ENCODE measurements around the gene NDUFS7.
A peak's percentile ranks its signal among the peaks of the same experiment; 100 is the strongest.

NDUFS7 gene

DNA sequence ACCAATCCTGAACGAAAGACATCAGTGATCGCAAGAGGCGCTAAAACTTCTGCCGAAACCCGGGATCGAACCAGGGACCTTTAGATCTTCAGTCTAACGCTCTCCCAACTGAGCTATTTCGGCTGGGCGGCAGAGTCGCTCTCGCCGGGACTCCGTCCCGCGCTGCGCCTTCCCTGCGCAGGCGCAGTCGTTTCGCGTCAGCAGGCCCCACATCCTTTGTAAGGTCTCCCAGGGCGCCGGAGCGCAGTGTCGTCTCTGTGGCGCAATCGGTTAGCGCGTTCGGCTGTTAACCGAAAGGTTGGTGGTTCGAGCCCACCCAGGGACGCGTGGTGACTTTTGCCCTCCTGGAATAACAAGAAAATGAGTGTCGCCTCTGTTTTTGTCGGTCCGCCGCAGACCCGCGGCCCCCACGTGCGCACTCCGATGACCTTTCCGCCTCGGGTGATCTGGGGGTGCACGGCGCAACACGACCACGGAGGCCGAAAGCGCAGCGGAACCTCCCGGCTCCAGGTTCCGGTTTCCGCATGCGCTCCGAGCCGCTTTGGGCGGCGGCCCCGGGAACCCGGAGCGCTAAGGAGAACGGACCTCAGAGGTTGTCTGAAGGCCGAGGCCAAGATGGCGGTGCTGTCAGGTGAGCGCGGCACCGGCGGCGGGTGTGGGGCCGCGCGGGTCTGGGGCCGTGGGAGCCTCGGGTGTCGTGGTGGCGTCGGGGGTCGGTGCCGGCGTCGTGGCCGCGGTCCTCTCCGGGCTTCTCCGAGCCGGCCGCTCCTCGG is at the start of gene NDUFS7:
TSS of gene NDUFS7 (plus strand) at position 596 of the 773 bp plus-strand sequence. CDS start at position 616, 20 bp downstream.
- DNase-seq (ENCODE audit: low read depth) = peak; percentile 80

DNA sequence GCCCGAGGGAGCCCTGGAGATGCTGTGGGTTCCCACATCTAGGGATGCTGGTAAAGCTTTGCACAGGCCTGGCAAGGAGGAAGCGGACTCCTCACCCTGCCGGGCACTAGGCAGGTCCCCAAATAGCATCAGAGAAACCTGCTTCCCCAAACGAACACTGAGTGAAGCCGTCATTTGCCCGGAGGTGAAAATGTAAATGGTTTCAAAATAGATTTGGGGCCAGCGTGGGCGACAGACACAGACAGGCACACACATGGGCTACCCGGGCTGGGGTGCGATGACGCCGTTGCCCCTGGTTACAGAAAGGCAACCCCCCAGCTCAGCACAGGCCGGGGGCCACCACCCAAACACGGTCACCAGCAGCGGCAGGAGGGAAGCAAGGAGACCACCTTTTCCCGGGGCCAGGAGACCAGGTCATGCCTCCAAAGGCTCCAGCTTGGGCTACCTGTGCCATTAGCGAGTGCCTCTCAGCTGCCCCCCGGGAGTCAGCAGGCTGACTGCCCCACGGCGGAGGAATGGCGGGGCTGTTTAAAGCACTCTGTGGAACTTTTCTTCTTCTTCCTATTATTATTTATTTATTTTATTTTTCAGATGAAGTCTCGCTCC is 47.5 kb upstream of the NDUFS7 start:
- DNase-seq (ENCODE audit: low read depth) = no peak

DNA sequence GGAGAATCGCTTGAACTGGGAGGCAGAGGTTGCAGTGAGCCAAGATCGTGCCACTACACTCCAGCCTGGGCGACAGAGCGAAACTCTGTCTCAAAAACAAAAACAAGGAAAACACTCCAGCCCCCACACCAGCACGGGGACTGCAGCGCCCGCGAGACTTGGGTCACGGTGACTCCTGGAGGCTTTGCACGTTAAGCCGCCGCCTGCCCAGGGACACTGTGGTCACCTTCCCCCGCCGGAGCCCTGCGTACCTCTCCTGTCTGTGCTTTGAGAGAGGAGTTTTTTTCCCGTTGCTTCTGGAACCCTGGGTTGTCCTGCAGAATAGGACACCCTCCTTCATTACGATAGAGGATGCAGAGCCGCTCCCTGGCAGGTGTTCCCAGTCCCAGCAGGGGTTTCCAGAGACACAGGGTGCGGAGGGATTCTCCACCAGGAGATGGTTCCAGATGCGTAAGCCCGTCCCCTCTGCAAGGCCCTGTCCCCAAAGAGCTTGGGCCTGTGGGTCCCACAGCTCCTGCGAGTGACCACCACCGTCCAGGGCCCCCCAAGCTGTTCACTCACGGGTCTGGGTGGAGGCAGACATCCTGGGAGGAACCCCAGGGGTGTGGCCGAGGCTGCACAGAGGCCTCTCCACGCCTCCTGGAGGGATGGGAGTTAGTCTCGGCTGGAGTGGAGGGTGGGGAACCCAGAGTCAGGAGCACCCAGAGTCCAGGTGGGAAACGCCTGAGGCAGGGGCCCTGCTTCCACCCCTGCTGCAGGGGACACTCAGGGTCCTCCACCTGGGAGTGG is 42.8 kb upstream of the NDUFS7 start:
- DNase-seq (ENCODE audit: low read depth) = no peak

DNA sequence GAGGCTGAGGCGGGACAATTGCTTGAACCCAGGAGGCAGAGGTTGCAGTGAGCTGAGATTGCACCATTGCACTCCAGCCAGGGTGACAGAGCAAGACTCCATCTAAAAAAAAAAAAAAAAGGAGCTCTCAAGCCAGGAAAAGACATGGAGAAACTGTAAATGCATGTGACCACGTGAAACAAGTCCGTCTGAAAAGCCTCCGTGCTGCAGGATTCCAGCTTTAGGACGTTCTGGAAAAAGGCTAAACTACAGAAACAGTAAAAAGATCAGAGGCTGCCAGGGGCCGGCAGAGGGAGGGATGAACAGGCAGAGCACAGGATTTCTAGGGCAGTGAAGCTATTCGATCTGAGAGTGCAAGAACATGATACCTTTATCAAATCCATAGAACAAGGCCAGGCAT is 40.7 kb upstream of the NDUFS7 start:
- DNase-seq (ENCODE audit: low read depth) = no peak

DNA sequence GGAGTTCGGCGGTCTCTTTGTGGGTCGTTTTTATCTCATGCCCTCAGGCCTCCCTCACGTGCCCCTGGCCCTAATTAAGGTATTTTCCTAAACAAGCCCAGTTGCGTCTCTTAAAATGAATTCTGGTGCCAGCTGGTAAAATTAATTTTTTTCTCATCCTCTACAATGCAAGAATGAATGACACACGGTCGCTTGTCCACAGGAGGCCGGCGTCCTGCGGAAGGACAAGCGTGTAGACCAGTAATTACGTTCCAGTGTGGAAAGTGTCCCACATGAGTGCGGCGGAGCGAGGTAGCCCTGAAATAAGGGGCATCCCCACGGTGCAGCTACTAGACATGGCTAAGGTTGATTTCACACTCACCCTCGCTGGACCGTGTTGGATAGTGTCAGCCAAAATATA is 34.5 kb upstream of the NDUFS7 start:
- DNase-seq (ENCODE audit: low read depth) = no peak

DNA sequence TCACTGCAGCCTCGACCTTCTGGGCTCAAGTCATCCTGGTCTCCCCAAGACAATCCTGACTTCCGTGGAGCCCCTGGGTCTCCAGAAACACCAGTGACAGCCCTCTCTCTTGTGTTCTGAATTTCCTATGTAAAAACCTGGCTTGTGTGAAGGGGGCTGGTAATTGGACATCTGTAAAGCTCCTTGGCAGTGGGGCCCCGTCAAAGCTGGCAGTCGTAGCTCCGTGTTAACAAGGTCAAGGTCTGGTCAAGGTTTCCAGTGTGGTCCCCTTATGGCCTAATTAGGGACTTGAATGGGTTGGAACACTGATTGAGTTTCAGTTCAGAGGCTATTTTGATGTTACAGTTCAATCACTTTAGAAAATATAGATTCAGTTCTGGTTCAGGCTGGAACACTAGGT is 32.8 kb upstream of the NDUFS7 start:
- no peak for DNase-seq (ENCODE audit: low read depth)

DNA sequence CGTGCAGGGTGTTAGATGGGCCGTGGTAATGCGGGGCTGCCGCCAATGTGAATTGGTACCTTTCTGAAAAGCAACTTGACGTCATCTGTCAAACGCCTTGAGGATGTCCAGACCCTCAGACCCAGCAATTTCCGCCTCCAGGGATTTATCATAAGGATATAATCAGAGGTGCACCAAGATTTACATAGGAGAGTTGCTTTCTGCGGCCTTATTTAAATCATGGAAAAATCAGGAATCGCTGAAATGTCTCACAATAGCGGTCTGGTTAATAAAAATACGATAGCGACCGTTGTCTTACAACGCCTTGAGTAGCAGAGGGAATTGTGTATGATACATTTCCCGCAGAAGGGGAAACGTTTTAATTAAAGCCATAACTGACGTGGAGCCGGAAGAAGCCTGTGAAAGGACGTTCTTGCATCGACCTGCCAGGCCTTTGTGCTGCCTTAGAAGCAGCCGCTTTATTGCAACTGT is 32.3 kb upstream of the NDUFS7 start:
- no peak for DNase-seq (ENCODE audit: low read depth)

DNA sequence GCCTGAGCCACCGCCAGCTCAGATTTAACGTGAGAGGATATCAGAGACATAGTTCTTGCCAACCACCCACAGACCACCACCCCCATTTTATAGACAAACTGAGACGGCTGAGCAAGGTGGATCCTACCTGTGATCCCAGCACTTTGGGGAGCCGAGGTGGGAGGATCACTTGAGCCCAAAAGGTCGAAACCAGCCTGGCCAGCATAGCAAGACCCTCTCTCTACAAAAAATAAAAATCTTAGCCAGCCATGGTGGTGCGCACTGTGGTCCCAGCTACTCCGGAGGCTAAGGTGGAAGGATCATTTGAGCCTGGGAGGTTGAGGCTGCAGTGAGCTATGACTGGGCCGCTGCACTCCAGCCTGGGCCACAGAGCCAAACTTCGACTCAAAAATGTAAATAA is 30.6 kb upstream of the NDUFS7 start:
- no peak for DNase-seq (ENCODE audit: low read depth)

DNA sequence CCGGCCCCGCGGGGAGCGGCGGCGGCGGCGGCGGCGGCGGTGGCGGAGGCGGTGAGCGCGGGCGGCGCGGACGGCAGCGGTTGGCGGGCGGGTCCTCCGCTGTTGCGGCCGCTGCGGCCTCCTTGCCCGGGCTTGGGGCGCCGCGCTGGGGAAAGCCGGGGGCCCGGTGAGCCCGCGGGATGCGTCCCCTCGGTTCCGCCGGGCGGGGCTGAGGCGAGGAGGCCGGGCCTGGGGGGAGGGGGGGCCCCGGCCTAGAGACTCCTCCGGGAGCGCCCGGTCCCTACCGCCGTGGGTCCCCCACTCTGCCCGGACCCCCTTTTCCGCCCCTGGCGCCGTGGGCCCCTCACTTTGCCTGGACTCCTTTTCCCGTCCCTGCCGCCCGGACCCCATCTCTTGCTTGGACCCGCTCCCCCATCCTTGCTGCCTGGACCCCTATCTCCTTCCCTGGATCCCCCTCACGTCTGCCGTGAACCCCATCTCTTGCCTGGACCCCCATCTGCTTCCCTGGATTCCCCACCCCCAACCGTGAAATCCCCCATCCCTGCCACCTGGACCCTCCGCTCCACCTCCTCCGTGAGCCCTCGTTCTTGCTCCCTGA is 28.6 kb upstream of the NDUFS7 start:
- DNase-seq (ENCODE audit: low read depth) = no peak

DNA sequence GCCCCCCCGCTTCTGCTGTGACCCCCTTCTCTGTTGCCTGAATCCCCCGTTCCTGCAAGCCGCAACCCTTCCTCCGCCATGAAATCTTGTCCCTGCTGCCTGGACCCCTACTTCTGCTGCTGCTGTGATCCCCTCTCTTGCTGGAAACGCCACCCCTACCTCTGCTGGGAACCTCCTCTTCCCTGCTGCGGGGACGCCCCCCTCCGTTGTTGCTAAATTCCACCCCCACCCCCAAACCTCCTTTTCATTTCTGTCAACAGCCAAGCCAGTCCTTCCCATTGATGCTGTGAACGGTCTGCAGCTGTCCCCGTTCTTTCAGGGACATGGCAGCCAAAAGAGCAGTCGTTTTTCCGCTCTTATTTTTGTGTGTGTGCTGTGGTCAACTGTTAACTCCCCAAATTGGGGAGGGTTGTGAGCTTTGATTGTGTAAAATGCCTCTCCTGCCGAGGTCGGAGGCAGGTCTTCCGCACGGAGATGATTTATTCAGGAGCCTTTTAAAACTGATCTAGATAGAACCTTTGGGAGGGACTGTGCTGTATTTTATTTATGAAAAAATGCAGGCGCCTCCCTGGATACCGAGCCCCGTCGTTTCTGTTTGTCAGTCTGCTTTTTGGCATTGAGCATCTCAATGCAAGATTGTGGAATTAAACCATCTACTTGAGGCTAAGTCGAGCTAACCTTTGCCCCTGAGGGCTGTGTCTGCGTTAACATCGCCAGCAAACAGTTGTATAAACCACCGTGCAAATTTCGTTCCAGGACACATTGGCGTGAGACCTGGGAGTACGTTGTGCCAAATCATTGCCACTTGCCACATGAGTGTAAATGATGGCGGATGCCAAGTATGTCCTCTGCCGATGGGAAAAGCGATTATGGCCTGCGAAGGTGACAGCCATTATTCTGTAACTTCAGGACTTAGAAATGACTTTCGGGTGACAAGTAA is 27.9 kb upstream of the NDUFS7 start:
- DNase-seq (ENCODE audit: low read depth) = no peak

DNA sequence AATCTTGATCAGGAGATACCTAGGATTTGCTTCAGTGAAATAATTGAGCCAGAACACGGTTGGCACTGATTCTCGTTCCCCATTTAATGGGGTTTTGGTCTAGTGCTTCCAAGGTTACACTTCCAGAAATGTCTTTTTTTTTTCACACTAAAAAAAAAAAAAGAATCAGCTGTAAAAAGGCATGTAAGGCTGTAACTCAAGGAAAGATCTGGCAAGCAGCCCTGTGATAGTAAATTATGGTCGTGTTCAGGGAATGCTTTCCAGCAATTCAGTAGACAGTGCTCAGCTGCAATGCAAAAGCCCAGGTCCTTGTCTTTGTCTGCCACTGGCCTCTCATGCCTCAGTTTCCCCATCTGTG is 27.2 kb upstream of the NDUFS7 start:
- DNase-seq (ENCODE audit: low read depth) = peak; percentile 62

DNA sequence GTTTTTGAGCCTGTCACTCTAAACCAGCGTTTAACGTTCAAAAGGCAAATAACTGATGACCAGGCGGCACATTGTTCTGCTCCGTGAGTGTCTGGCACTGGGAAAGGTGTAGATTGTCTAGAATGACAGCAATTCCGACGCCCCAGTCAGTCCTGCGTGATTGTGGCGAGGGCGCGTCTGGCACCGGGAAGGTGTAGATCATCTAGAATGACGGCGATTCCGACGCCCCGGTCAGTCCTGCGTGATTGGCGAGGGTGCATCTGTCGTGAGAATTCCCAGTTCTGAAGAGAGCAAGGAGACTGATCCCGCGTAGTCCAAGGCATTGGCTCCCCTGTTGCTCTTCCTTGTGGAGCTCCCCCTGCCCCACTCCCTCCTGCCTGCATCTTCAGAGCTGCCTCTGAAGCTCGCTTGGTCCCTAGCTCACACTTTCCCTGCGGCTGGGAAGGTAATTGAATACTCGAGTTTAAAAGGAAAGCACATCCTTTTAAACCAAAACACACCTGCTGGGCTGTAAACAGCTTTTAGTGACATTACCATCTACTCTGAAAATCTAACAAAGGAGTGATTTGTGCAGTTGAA is 26.1 kb upstream of the NDUFS7 start:
- DNase-seq (ENCODE audit: low read depth) = no peak

DNA sequence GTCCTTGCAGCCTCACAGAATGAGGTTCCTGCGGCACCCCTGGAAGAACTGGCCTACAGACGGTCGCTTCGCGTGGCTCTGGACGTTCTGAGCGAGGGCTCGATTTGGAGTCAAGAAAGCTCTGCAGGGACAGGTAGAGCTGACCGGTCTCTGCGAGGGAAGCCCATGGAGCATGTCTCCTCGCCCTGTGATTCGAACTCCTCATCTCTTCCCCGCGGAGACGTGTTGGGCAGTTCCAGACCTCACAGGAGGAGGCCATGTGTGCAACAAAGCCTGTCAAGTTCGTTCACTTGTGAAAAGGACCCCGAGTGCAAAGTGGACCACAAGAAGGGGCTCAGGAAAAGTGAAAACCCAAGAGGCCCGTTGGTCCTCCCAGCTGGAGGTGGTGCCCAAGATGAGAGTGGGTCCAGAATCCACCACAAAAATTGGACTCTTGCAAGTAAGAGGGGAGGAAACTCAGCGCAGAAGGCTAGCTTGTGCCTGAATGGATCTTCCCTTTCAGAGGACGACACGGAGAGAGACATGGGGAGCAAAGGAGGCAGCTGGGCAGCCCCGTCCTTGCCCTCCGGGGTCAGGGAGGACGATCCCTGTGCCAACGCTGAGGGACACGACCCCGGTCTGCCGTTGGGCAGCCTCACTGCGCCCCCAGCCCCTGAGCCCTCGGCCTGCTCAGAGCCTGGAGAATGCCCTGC is 23.4 kb upstream of the NDUFS7 start:
- no peak for DNase-seq (ENCODE audit: low read depth)

DNA sequence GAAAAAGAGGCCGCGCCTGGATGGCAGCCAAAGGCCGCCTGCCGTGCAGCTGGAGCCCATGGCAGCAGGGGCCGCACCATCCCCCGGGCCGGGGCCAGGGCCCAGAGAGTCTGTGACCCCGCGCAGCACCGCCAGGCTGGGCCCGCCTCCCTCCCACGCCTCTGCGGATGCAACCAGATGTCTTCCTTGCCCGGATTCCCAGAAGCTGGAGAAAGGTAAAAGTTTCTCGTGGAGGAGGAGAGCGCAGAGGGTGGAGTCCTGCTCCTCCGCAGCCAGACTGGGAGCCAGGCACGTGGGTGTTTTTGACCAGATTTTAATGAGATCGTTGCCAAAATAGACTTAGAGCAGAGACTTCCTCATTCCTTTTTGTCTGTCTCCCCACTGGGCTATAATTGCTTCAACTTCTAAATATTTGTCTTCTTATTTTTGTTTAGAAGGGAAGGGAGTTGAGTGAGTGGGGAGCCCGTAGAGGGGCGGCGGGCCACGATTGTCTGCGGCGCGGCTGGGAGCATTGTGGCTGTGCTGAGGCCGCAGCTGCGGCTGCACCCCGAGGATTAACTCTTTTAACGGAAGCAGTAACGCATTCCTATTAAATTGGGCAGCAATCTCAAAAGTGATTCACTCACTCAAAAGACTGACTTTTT is 22.8 kb upstream of the NDUFS7 start:
- DNase-seq (ENCODE audit: low read depth) = peak; percentile 73

DNA sequence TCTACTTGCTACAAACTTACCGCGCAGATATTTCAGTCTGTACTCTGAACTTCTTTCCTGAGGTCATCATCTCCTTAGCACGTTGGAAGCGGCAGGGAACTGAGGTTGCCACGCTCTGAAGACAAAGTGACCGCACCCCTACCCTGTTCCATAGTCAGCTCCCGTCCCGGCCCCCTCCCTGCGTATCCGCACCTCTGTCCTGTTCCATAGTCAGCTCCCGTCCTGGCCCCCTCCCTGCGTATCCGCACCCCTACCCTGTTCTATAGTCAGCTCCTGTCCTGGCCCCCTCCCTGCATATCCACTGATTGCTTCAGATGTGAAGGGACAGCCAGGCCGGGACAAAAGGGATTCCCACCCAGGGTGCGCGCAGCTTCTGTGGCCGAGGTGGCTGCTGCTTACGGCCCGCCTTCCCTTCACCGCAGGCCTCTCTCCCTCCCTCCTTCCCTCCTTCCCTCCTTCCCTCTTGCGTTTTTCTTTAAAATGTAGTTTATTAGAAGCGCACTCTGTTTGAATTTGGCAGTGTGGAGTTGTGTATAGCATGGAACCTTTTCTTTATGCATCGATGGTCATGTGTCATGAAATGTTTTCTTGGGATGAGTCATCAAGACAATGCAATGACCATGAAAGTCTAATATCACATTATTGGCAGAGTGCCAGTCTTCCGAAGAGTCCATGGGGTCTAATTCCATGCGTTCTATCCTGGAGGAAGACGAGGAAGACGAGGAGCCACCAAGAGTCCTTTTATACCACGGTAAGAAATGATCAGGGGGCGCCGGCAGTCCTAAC is 21.9 kb upstream of the NDUFS7 start:
- DNase-seq (ENCODE audit: low read depth) = no peak

DNA sequence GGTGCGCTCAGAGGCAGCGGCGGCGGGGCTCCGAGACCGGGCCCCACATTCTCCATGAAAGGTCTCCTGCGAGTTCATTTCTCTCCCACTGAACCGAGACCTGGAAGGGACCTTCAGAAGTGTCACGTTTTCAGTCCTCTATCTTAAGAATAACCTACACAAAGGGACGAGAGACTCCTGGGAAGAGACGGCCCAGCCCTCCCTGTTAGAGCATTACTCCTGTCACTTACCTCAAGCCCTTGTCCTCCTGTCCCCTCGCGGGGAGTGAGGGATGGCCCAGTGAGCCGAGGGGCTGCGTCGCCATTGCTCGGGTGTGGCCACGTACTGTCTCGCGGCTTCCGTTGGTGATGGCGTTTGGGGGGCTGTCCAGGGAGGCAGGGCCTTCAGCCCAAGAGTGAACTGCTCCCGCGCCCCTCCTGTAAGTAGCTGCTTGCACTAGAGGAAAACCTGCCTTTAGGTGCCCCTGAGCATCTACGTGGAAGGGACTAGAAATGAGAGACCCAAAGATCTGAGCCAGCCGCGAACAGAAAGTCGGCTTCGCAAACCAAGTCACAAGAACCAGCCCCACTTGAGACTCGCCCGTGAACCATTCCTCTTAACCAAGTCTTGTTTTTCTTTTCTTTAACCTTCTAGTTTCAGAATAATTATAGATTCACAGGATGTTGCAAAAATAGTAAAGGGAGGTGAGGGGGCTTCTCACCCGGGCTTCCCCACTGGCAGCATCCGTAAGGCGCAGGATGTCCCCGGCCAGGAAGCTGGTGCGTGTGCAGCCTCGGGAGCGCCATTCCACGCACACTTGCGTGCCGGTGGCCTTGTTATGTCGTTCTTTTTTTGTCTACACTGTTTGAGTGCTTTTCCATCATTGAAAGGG is 21.1 kb upstream of the NDUFS7 start:
- DNase-seq (ENCODE audit: low read depth) = no peak

DNA sequence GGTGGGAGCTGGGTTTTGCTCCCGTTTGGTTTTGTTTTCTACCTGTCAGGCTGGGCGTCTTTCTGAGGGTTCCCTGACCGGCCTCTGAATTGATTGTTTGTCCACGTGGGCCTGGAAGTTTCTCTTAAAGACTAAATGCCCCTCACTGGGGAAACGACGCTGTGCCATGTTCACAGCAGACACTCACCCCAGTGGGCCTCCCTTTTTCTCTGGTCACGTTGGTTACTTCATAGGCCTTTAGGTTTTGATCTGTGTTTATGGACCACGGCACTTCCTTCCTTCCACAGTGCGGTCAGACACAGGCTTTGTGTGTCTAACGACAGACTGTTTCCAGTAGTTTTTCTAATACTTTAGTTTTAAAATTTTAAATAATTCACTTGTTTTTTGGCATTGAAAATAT is 20.1 kb upstream of the NDUFS7 start:
- no peak for DNase-seq (ENCODE audit: low read depth)

DNA sequence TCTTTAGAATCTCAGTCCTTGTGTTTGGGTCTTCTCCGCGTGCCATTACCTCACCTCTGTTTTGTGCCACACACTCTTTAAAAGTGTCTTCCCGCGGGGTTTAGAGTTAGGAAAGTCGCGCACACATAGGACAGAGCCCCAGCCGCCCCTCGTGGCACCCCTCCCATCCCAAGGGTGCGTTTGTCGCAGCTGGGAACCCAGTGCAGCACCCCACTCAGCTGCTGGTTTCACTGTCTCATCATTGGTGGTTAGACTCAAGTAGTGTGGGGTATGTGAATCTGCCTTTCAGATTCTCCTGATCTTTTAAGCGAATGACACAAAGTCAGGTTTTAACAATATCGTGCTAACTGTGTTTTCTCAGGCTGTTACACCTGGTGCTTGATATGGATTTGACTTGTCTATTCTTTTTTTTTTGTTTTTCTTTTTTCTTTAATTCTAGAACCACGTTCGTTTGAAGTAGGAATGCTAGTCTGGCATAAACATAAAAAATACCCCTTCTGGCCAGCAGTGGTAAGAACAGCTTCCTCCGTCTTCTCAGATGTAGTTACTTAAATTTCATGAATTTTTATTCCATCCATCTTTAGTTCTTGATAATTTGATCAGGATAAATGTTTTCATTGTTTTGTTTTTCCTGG is 19.5 kb upstream of the NDUFS7 start:
- no peak for DNase-seq (ENCODE audit: low read depth)

Data from GM04504 (cell line).